HepG2 (cell line): ENCODE data around the gene STX8. TPM values are rescaled to one million over a fixed set of nuclear protein-coding genes. Genes with fewer than 3 reads are reported as not detected.
"Not testable (repeated sequence)": the region's sequence is repeated elsewhere in the genome, so short reads cannot be mapped to it uniquely, and the experiment has no call there.

ENCODE experiments used
- ATAC-seq: fragments of 200-7000 bp; cut with Tn5 transposase; 3 replicates; pipeline ENCODE4 v1.9.1; 2020; ENCODE audit warnings: mild to moderate bottlenecking, moderate library complexity
- BruUV-seq: library from RNA; stranded (reverse); fragments of 400-500 nt; replicated peaks from 2 replicates; lab custom pipeline; 2021; lab: Mats Ljungman, UMichigan
- CTCF ChIA-PET: fragments of 300-600 bp; formaldehyde crosslinking; extraction: SDS; loops from one replicate; lab custom pipeline; 2021; ENCODE audit warnings: low total read pairs, inconsistent platforms, low intra/inter-chr PET ratio; lab: Yijun Ruan, JAX
- POLR2A ChIA-PET: fragments of 350-600 bp; sonication (Branson Sonifier 250); formaldehyde crosslinking; loops from one replicate; lab custom pipeline; 2020; ENCODE audit warnings: antibody characterized with exemption, inconsistent platforms; lab: Yijun Ruan, JAX
- DNase-seq: peaks from one replicate; pipeline ENCODE4 v3.0.0-alpha.2; 2015; ENCODE audit warnings: low spot score
- FAIRE-seq: peaks from 3 replicates; lab custom pipeline; 2011; peaks lifted over from hg19 to GRCh38; lab: Jason Lieb, UNC
- H2AFZ ChIP-seq: one replicate; pipeline ENCODE4 v1.6.1; 2011; ENCODE audit warnings: low read length, inconsistent platforms
- H3K27ac ChIP-seq: fragments of 300-600 bp; 3 replicates; pipeline ENCODE4 v1.8.0; 2011; ENCODE audit warnings: mixed run types, mild to moderate bottlenecking, mixed read lengths, low read length, inconsistent platforms; ENCODE audit not compliant: insufficient read depth; ENCODE audit errors: extremely low read length
- H3K27me3 ChIP-seq, 2 experiments: fragments of 200-600 bp in 1 of 2; 2 replicates in 1 of 2; 3 replicates in 1 of 2; pipeline versions ENCODE4 v1.6.0 to v1.8.0; 2011; ENCODE audit warnings: low read length in 2 of 2, mild to moderate bottlenecking in 2 of 2, moderate library complexity in 2 of 2, inconsistent platforms in 1 of 2; ENCODE audit not compliant: insufficient read depth in 2 of 2, control insufficient read depth in 1 of 2
- H3K36me3 ChIP-seq, 2 experiments: fragments of 200-600 bp in 1 of 2; replicated peaks in 1 of 2; 2 replicates in 1 of 2; 3 replicates in 1 of 2; pipeline versions ENCODE4 v1.5.1 to v1.8.0; 2011; ENCODE audit warnings: low read length in 2 of 2, inconsistent platforms in 1 of 2; ENCODE audit not compliant: insufficient read depth in 2 of 2, control insufficient read depth in 1 of 2
- H3K4me1 ChIP-seq: 2 replicates; pipeline ENCODE4 v1.5.1; 2012; ENCODE audit warnings: low read length, inconsistent platforms; ENCODE audit not compliant: insufficient read depth
- H3K4me2 ChIP-seq: 2 replicates; pipeline ENCODE4 v1.6.0; 2011; ENCODE audit warnings: low read depth, low read length, inconsistent platforms
- H3K4me3 ChIP-seq, 3 experiments: fragments of 200-600 bp in 1 of 3; sonication (generic), shearing (Covaris generic) in 1 of 3; replicated peaks in 1 of 3; 2 replicates each; pipeline ENCODE4 v1.5.1; 2011 to 2016; ENCODE audit warnings: low read length in 3 of 3, inconsistent platforms in 2 of 3, low read depth in 2 of 3, mild to moderate bottlenecking in 2 of 3, control low read depth in 1 of 3, mixed read lengths in 1 of 3; ENCODE audit not compliant: insufficient read depth in 1 of 3
- H3K79me2 ChIP-seq: one replicate; pipeline ENCODE4 v1.6.1; 2011; ENCODE audit warnings: low read length, inconsistent platforms; ENCODE audit not compliant: insufficient read depth
- H3K9ac ChIP-seq: 2 replicates; pipeline ENCODE4 v1.6.0; 2011; ENCODE audit warnings: mild to moderate bottlenecking, low read depth, low read length, inconsistent platforms; ENCODE audit not compliant: insufficient read depth
- H3K9me3 ChIP-seq: 2 replicates; pipeline ENCODE4 v1.5.1; 2012; ENCODE audit warnings: mild to moderate bottlenecking, low read length
- H4K20me1 ChIP-seq: 2 replicates; pipeline ENCODE4 v1.6.0; 2011; ENCODE audit warnings: inconsistent platforms, mild to moderate bottlenecking, low read length, moderate library complexity; ENCODE audit not compliant: insufficient read depth
- MAZ ChIP-seq, 2 experiments: sonication (generic) in 1 of 2; formaldehyde crosslinking in 1 of 2; IDR thresholded peaks; 2 replicates each; pipeline versions ENCODE4 v1.5.0 to v1.6.1; 2012 to 2020; ENCODE audit warnings: low read depth in 2 of 2, mild to moderate bottlenecking in 2 of 2, borderline replicate concordance in 1 of 2, improper control_type of control experiment in 1 of 2, low read length in 1 of 2, missing genetic modification reagents in 1 of 2, moderate library complexity in 1 of 2
- MTF1 ChIP-seq: sonication (generic); formaldehyde crosslinking; IDR thresholded peaks from 2 replicates; pipeline ENCODE4 v1.5.0; 2020; ENCODE audit warnings: missing genetic modification reagents
- RFX1 ChIP-seq: fragments of 450-650 bp; IDR thresholded peaks from 2 replicates; pipeline ENCODE4 v1.6.1; 2017
- SAFB2 ChIP-seq: sonication (generic); formaldehyde crosslinking; IDR thresholded peaks from 2 replicates; pipeline ENCODE4 v1.5.1; 2020; ENCODE audit warnings: missing genetic modification reagents, low read depth, mild to moderate bottlenecking, borderline replicate concordance
- SMAD9 ChIP-seq: sonication (generic); formaldehyde crosslinking; IDR thresholded peaks from 2 replicates; pipeline ENCODE4 v1.5.1; 2020; ENCODE audit warnings: mild to moderate bottlenecking, missing genetic modification reagents
- ZNF639 ChIP-seq: conservative IDR thresholded peaks from 2 replicates; pipeline ENCODE4 v1.6.1; 2018; ENCODE audit warnings: missing genetic modification reagents
- ZSCAN22 ChIP-seq: sonication (generic); formaldehyde crosslinking; IDR thresholded peaks from 2 replicates; pipeline ENCODE4 v1.4.0; 2020; ENCODE audit warnings: mild to moderate bottlenecking, missing genetic modification reagents
- ZSCAN29 ChIP-seq: sonication (generic); formaldehyde crosslinking; conservative IDR thresholded peaks from 2 replicates; pipeline ENCODE4 v1.4.0; 2020; ENCODE audit warnings: mild to moderate bottlenecking, missing genetic modification reagents
- ZSCAN30 ChIP-seq: sonication (generic); formaldehyde crosslinking; IDR thresholded peaks from 2 replicates; pipeline ENCODE4 v1.5.0; 2020; ENCODE audit warnings: mild to moderate bottlenecking, missing genetic modification reagents
- ZSCAN31 ChIP-seq: sonication (generic); formaldehyde crosslinking; IDR thresholded peaks from 2 replicates; pipeline ENCODE4 v1.5.0; 2020; ENCODE audit warnings: low read depth, mild to moderate bottlenecking, missing genetic modification reagents
- WGBS: methylation state at CpG from one replicate; pipeline ENCODE4 v1.1.6; 2017; ENCODE audit warnings: low lambda C conversion rate; 5-methylcytosine and 5-hydroxymethylcytosine counted together
- in situ Hi-C: cut with HindIII; loops from 2 replicates; pipeline ENCODE4 v1.10.0; 2017; ENCODE audit warnings: low pct_unique_long_range_greater_than_20kb; ENCODE audit not compliant: extremely low pct_ligation_motif_present
- intact Hi-C: fragments of 100-400 bp; cut with micrococcal nuclease; formaldehyde crosslinking; loops from one replicate; pipeline ENCODE4 v1.10.0; 2022; ENCODE audit not compliant: unreplicated experiment
- polyA plus RNA-seq, 8 experiments: library from polyadenylated mRNA; depleted of rRNA in 3 of 8; stranded (reverse) in 7 of 8; unstranded in 1 of 8; fragments of >200 nt; fragmentation: Illumina TruSeq in 4 of 8; extraction: Trizol in 4 of 8; gene quantifications; 2 replicates each; pipeline versions ENCODE4 v1.2.1 to v1.2.3, GENCODE V29; 2011 to 2016; ENCODE audit warnings: low read depth in 4 of 8, missing spikeins in 1 of 8, mixed read lengths in 1 of 8; ENCODE audit not compliant: insufficient read depth in 1 of 8
- total RNA-seq, 5 experiments: library from RNA; depleted of rRNA; stranded (reverse); fragments of >200 nt; fragmentation: Illumina TruSeq; extraction: Trizol; gene quantifications; 2 replicates each; pipeline ENCODE4 v1.2.3, GENCODE V29; 2016; ENCODE audit warnings: low read depth in 1 of 5
- TF ChIP-seq, protein P1 (sequence below): sonication (generic); formaldehyde crosslinking; IDR thresholded peaks from 2 replicates; pipeline ENCODE4 v1.4.0; 2020; ENCODE audit warnings: missing genetic modification reagents, borderline replicate concordance
- TF ChIP-seq, protein P2 (sequence below): sonication (generic); formaldehyde crosslinking; IDR thresholded peaks from 2 replicates; pipeline ENCODE4 v1.4.0; 2020; ENCODE audit warnings: missing genetic modification reagents, borderline replicate concordance

Gene STX8
- total and polyA plus RNA-seq, 2 of the 13 experiments (the other 11 are each of a cell fraction or from before 2014, with no cell fraction given), result 36.4 to 53.6 TPM

DNA sequence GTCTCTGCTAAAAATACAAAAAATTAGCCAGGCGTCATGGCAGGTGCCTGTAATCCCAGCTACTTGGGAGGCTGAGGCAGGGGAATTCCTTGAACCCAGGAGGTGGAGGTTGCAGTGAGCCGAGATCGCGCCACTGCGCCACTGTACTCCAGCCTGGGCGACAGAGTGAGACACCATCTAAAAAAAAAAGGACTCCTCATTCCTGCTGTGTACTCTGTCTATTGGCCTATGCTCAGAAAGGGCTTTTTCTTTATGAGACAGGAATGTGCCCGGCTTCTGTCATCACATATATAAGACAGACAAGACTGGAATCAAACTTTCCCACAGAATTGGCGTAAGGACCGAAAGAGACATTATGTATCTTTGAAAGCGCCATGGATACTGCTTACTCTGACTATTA lies 236.1 kb downstream of the STX8 start:
- H3K27me3 ChIP-seq, H3K36me3 ChIP-seq, H3K79me2 ChIP-seq, H3K4me1 ChIP-seq, H2AFZ ChIP-seq, DNase-seq, BruUV-seq, ATAC-seq, FAIRE-seq, H3K9ac ChIP-seq, intact Hi-C loops, H3K4me2 ChIP-seq, CTCF ChIA-PET, H3K27ac ChIP-seq, H3K4me3 ChIP-seq, POLR2A ChIA-PET, H4K20me1 ChIP-seq, in situ Hi-C loops: not testable (repeated sequence)
- peaks cover 14% of the 10 kb centered on the region for H3K9me3 ChIP-seq
- 89% methylated on average over 10 of the region's 10 CpGs for WGBS

DNA sequence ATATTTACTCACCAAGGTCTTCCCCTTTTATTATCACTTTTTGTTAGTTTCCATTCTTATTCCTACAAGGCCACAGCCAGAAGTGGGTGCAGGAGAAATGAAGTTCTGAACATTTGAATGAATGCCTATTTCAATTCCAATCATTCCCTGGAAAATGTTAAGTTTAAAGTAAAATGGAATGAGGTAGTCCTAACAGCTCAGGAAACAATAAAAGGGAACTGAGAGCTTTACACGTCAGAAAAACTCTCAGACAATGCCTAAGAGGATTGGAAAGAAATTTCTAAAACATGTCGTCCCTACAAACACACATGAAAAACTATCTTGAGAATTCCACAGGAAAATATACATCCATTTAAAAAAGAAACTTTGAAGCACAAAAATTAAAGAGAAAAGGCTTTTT lies 238.8 kb downstream of the STX8 start:
- H4K20me1 ChIP-seq, result no peaks in the 10 kb centered on the region
- in situ Hi-C loops, result no loop called here
- no peaks in the 10 kb centered on the region for H3K36me3 ChIP-seq
- ChIA-PET POLR2A (no interaction called here), CTCF (no interaction called here)
- no peak overlapping the region for H2AFZ ChIP-seq
- intact Hi-C loops, result no loop called here
- H3K27me3 ChIP-seq, result no peaks in the 10 kb centered on the region
- no peak overlapping the region for H3K9ac ChIP-seq
- FAIRE-seq (no peak), ATAC-seq (no peak), DNase-seq (no peak)
- H3K4me2 ChIP-seq, result no peak overlapping the region
- H3K4me1 ChIP-seq, result no peaks in the 10 kb centered on the region; the same call in 1 of the 2 replicates
- WGBS, result 92% methylated on average over 2 of the region's 2 CpGs
- no TSS peak for BruUV-seq
- H3K9me3 ChIP-seq, result peaks cover 15% of the 10 kb centered on the region
- no peak overlapping the region for H3K27ac ChIP-seq
- H3K79me2 ChIP-seq, result no peaks in the 10 kb centered on the region
- no peak overlapping the region for H3K4me3 ChIP-seq
- TF ChIP-seq SAFB2 (CRISPR knock-in tag), result no peak
- no peak for TF ChIP-seq ZSCAN30 (CRISPR knock-in tag)
- no peak for TF ChIP-seq SMAD9 (CRISPR knock-in tag)
- no peak for TF ChIP-seq RFX1
- TF ChIP-seq ZSCAN31 (CRISPR knock-in tag), result no peak
- TF ChIP-seq, protein P1, sequence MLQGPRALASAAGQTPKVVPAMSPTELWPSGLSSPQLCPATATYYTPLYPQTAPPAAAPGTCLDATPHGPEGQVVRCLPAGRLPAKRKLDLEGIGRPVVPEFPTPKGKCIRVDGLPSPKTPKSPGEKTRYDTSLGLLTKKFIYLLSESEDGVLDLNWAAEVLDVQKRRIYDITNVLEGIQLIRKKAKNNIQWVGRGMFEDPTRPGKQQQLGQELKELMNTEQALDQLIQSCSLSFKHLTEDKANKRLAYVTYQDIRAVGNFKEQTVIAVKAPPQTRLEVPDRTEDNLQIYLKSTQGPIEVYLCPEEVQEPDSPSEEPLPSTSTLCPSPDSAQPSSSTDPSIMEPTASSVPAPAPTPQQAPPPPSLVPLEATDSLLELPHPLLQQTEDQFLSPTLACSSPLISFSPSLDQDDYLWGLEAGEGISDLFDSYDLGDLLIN (CRISPR knock-in tag), result no peak
- no peak for TF ChIP-seq ZSCAN22 (CRISPR knock-in tag)
- TF ChIP-seq MAZ (IDR thresholded peaks at IDR 0.05; ENCODE audit: borderline replicate concordance, low read depth, low read length), result no peak
- no peak for TF ChIP-seq MAZ (CRISPR knock-in tag; IDR thresholded peaks at IDR 0.05; ENCODE audit: low read depth)
- TF ChIP-seq ZSCAN29 (CRISPR knock-in tag), result no peak
- TF ChIP-seq, protein P2, sequence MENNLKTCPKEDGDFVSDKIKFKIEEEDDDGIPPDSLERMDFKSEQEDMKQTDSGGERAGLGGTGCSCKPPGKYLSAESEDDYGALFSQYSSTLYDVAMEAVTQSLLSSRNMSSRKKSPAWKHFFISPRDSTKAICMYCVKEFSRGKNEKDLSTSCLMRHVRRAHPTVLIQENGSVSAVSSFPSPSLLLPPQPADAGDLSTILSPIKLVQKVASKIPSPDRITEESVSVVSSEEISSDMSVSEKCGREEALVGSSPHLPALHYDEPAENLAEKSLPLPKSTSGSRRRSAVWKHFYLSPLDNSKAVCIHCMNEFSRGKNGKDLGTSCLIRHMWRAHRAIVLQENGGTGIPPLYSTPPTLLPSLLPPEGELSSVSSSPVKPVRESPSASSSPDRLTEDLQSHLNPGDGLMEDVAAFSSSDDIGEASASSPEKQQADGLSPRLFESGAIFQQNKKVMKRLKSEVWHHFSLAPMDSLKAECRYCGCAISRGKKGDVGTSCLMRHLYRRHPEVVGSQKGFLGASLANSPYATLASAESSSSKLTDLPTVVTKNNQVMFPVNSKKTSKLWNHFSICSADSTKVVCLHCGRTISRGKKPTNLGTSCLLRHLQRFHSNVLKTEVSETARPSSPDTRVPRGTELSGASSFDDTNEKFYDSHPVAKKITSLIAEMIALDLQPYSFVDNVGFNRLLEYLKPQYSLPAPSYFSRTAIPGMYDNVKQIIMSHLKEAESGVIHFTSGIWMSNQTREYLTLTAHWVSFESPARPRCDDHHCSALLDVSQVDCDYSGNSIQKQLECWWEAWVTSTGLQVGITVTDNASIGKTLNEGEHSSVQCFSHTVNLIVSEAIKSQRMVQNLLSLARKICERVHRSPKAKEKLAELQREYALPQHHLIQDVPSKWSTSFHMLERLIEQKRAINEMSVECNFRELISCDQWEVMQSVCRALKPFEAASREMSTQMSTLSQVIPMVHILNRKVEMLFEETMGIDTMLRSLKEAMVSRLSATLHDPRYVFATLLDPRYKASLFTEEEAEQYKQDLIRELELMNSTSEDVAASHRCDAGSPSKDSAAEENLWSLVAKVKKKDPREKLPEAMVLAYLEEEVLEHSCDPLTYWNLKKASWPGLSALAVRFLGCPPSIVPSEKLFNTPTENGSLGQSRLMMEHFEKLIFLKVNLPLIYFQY, result no peak
- TF ChIP-seq MTF1, result no peak
- no peak for TF ChIP-seq ZNF639 (CRISPR knock-in tag)
